Tongue (tissue), 3 donors: Measurements from ENCODE around the gene HSP90AA1. TPM values are rescaled to one million over a fixed set of nuclear protein-coding genes. Genes with fewer than 3 reads are reported as not detected.

Experiments used
- DNase-seq: peaks from one replicate; pipeline ENCODE4 v3.0.0-alpha.2; 2015
- small RNA-seq: library from RNA; depleted of rRNA; stranded (forward); fragments of <200 nt; gene quantifications from one replicate; pipeline ENCODE3, GENCODE V24; 2014; ENCODE audit warnings: low replicate concordance
- total RNA-seq: library from RNA; depleted of rRNA; stranded (reverse); fragments of >200 nt; gene quantifications from one replicate; pipeline ENCODE4 v1.2.3, GENCODE V29; 2014

The HSP90AA1 gene
- total RNA-seq, 1 donor from 2014 or later: 673 TPM

DNA sequence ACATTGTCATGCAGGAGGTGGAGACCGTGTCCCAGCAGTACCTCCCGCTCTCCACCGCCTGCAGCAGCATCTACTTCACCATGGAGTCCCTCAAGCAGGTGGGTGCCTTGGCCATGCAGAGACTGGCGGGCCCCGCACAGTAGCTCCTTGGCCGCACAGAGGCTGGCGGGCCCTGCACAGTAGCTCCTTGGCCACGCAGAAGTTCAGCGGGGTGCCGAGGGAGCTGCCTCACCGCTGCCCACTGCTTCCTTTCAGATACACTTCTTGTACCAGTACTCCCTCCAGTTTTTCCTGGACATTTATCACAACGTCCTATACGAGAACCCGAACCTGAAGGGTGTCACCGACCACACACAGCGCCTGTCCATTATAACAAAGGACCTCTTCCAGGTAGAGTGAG, 47.7 kb downstream of the HSP90AA1 start:
- DNase-seq: no peak

- DNase-seq: no peak
Observed at GRCh38 chr14:102037686-102038085, 49.2 kb downstream of the HSP90AA1 start.

DNA sequence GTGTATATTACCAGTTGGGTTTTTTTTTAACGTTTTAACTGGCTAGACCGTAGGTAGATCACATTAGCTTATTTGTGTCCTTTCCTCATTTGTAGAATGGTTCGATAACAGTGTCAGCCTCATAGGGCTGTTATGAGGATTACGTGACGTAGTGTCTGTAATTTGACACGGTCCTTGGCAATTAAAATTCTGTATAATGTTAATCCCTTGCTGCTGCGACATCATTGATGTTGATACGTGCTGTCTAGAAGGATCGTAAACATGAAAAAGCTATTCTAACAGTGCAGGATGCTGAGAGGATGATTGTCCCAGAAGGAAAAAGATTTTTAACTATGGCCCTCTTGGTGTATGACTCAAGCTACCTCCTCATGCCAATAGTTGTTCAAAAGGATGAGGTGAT, 50.9 kb downstream of the HSP90AA1 start:
- no peak for DNase-seq

- DNase-seq: no peak
Observed at GRCh38 chr14:102034301-102034700, 52.5 kb downstream of the HSP90AA1 start.

DNA sequence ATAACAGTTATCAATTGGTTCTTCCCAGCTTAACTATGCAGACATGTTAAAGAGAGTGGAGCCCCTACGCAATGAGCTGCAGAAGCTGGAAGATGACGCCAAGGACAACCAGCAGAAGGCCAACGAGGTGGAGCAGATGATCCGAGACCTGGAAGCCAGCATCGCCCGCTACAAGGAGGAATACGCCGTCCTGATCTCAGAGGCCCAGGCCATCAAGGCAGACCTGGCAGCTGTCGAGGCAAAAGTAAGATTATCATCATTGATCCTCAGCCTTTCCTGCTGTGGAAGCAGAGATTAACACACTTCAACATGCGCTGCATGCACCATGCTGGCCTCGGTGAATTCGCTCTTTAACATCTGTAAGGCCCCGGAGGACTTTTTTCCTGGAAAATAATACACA, 53.6 kb downstream of the HSP90AA1 start:
- no peak for DNase-seq

Small RNA genes lying within 50 kb of the gene (small RNA-seq; reads per million reads assigned to genes)
- not detected for gene RN7SL472P

Other genes with a start within 250 kb of the HSP90AA1 start
- 610 TPM for gene DYNC1H1, start 122.5 kb downstream of the HSP90AA1 start, total RNA-seq
- gene WDR20, start 52.9 kb upstream of the HSP90AA1 start, total RNA-seq: 29.6 TPM
- 14.2 TPM for gene MOK, start 218.1 kb upstream of the HSP90AA1 start, total RNA-seq
- gene ZNF839, start 232.7 kb upstream of the HSP90AA1 start, total RNA-seq: 10.8 TPM